Measurements from ENCODE around the gene ENTPD6.
A peak's percentile ranks its signal among the peaks of the same experiment; 100 is the strongest.

ENTPD6 gene

GRCh38 chr20:25195014-25195961 lies at the start of gene ENTPD6:
Gene ENTPD6, plus strand, starts transcription at chr20:25195712. Its CDS starts 10,825 bp downstream, at chr20:25206537.
- Histone ChIP-seq H3K36me3 (no peaks in the 10 kb centered on the region; a peak in 1 of 22 replicates), H3K4me1 (peaks cover 36 to 48% (median 40%) of the 10 kb centered on the region in 10 experiments), H3K9me3 (replicated peaks in 1 of 11) (peaks cover 0 to 9% (median 7%) of the 10 kb centered on the region in 11 experiments; a peak in 17 of 22 replicates), H3K27me3 (no peaks in the 10 kb centered on the region), H3K4me3 (peak within 1 kb of the TSS; percentile 80 to 95 (median 90)), H3K4me2 (peak within 1 kb of the TSS; percentile 93 to 100 (median 98)), H3K27ac (peak within 1 kb of the TSS; percentile 65 to 85 (median 80)), H4K20me1 (peaks cover 0 to 43% (median 31%) of the 10 kb centered on the region in 11 experiments; a peak in 19 of 22 replicates), H3K9ac (peak within 1 kb of the TSS; percentile 79 to 91 (median 86))
- TF ChIP-seq Cebpa-rat (IDR thresholded peaks at IDR 0.05), result no peak

GRCh38 chr20:25146976-25147375 lies 48.5 kb upstream of the ENTPD6 start:
- peak overlapping the region in 8 of 11 experiments; percentile 29 to 59 (median 50); a peak in 14 of 22 replicates for H3K4me2 ChIP-seq
- no peaks in the 10 kb centered on the region for H3K9me3 ChIP-seq (replicated peaks in 1 of 11)
- H3K4me3 ChIP-seq, result no peak overlapping the region
- H3K27ac ChIP-seq, result no peak overlapping the region
- H4K20me1 ChIP-seq, result no peaks in the 10 kb centered on the region
- no peak for TF ChIP-seq Cebpa-rat (IDR thresholded peaks at IDR 0.05)
- H3K9ac ChIP-seq, result no peak overlapping the region
- peaks cover 7 to 18% (median 15%) of the 10 kb centered on the region in 11 experiments; a peak in 21 of 22 replicates for H3K27me3 ChIP-seq
- H3K4me1 ChIP-seq, result peaks cover 0 to 25% (median 15%) of the 10 kb centered on the region in 10 experiments; a peak in 16 of 20 replicates
- no peaks in the 10 kb centered on the region for H3K36me3 ChIP-seq

GRCh38 chr20:25147716-25148115 lies 47.8 kb upstream of the ENTPD6 start:
- no peak overlapping the region for H3K9ac ChIP-seq
- H3K4me1 ChIP-seq, result peaks cover 0 to 25% (median 15%) of the 10 kb centered on the region in 10 experiments; a peak in 16 of 20 replicates
- H3K27ac ChIP-seq, result no peak overlapping the region
- TF ChIP-seq Cebpa-rat (IDR thresholded peaks at IDR 0.05), result no peak
- peaks cover 7 to 18% (median 15%) of the 10 kb centered on the region in 11 experiments; a peak in 21 of 22 replicates for H3K27me3 ChIP-seq
- no peaks in the 10 kb centered on the region for H3K36me3 ChIP-seq
- H3K9me3 ChIP-seq (replicated peaks in 1 of 11), result no peaks in the 10 kb centered on the region
- H3K4me3 ChIP-seq, result no peak overlapping the region
- no peaks in the 10 kb centered on the region for H4K20me1 ChIP-seq
- H3K4me2 ChIP-seq, result peak overlapping the region in 4 of 11 experiments; percentile 58 to 68 (median 60); a peak in 4 of 22 replicates

- peaks cover 0 to 25% (median 15%) of the 10 kb centered on the region in 10 experiments; a peak in 16 of 20 replicates for H3K4me1 ChIP-seq
- peak overlapping the region in 1 of 11 experiments; percentile 18; a peak in 1 of 22 replicates for H3K27ac ChIP-seq
- H3K4me2 ChIP-seq, result peak overlapping the region; percentile 51 to 88 (median 68)
- H3K4me3 ChIP-seq, result peak overlapping the region in 7 of 10 experiments; percentile 6 to 58 (median 37); a peak in 10 of 20 replicates
- no peaks in the 10 kb centered on the region for H3K9me3 ChIP-seq (replicated peaks in 1 of 11)
- TF ChIP-seq Cebpa-rat (IDR thresholded peaks at IDR 0.05), result no peak
- no peaks in the 10 kb centered on the region for H4K20me1 ChIP-seq
- H3K9ac ChIP-seq, result peak overlapping the region in 5 of 11 experiments; percentile 7 to 21 (median 14); a peak in 4 of 22 replicates
- no peaks in the 10 kb centered on the region for H3K36me3 ChIP-seq
- H3K27me3 ChIP-seq, result peaks cover 7 to 18% (median 15%) of the 10 kb centered on the region in 11 experiments; a peak in 21 of 22 replicates
Observed at GRCh38 chr20:25148181-25148981, 47.1 kb upstream of the ENTPD6 start.

GRCh38 chr20:25148982-25149846 lies 46.3 kb upstream of the ENTPD6 start:
- TF ChIP-seq Cebpa-rat (IDR thresholded peaks at IDR 0.05), result no peak
- H3K27ac ChIP-seq, result no peak overlapping the region
- peaks cover 7 to 18% (median 15%) of the 10 kb centered on the region in 11 experiments; a peak in 21 of 22 replicates for H3K27me3 ChIP-seq
- no peaks in the 10 kb centered on the region for H3K9me3 ChIP-seq (replicated peaks in 1 of 11)
- no peaks in the 10 kb centered on the region for H3K36me3 ChIP-seq
- peak overlapping the region; percentile 51 to 88 (median 68) for H3K4me2 ChIP-seq
- peak overlapping the region in 5 of 10 experiments; percentile 16 to 58 (median 40); a peak in 6 of 20 replicates for H3K4me3 ChIP-seq
- H4K20me1 ChIP-seq, result no peaks in the 10 kb centered on the region
- H3K9ac ChIP-seq, result peak overlapping the region in 3 of 11 experiments; percentile 7 to 21 (median 15); a peak in 2 of 22 replicates
- H3K4me1 ChIP-seq, result peaks cover 0 to 25% (median 15%) of the 10 kb centered on the region in 10 experiments; a peak in 16 of 20 replicates

GRCh38 chr20:25150016-25150415 lies 45.5 kb upstream of the ENTPD6 start:
- Histone ChIP-seq H3K4me3 (no peak overlapping the region), H3K27me3 (peaks cover 7 to 18% (median 15%) of the 10 kb centered on the region in 11 experiments; a peak in 21 of 22 replicates), H3K4me2 (no peak overlapping the region), H3K27ac (no peak overlapping the region), H4K20me1 (no peaks in the 10 kb centered on the region), H3K9me3 (replicated peaks in 1 of 11) (no peaks in the 10 kb centered on the region), H3K36me3 (no peaks in the 10 kb centered on the region), H3K9ac (no peak overlapping the region), H3K4me1 (peaks cover 0 to 25% (median 15%) of the 10 kb centered on the region in 10 experiments; a peak in 16 of 20 replicates)
- TF ChIP-seq Cebpa-rat (IDR thresholded peaks at IDR 0.05), result no peak

- no peak overlapping the region for H3K4me3 ChIP-seq
- no peak overlapping the region for H3K9ac ChIP-seq
Observed at GRCh38 chr20:25158043-25158442, 37.5 kb upstream of the ENTPD6 start.

More at GRCh38 chr20:25158043-25158442, 37.5 kb upstream of the ENTPD6 start:
- H3K4me2 ChIP-seq, result no peak overlapping the region
- H3K36me3 ChIP-seq, result no peaks in the 10 kb centered on the region
- no peaks in the 10 kb centered on the region for H3K27me3 ChIP-seq
- no peak for TF ChIP-seq Cebpa-rat (IDR thresholded peaks at IDR 0.05)
- no peak overlapping the region for H3K27ac ChIP-seq
- H3K4me1 ChIP-seq, result peaks cover 5 to 13% (median 10%) of the 10 kb centered on the region in 10 experiments; a peak in 14 of 20 replicates
- H4K20me1 ChIP-seq, result no peaks in the 10 kb centered on the region
- H3K9me3 ChIP-seq (replicated peaks in 1 of 11), result peaks cover 3 to 6% (median 5%) of the 10 kb centered on the region in 11 experiments; a peak in 17 of 22 replicates

All from BLaER1 treated with 17β-estradiol and CSF1 and Interleukin-3, amounts not matched to agents 10 nM and 100 nM (cell line).